HEK293T (cell line): ENCODE data around the gene RNF114.

Experiments used
- ARNT ChIP-seq: fragments of 450-650 bp; IDR thresholded peaks from 2 replicates; pipeline ENCODE4 v1.6.1; 2017; ENCODE audit warnings: mild to moderate bottlenecking
- BHLHE40 ChIP-seq: fragments of 450-650 bp; IDR thresholded peaks from 2 replicates; pipeline ENCODE4 v1.6.1; 2016; ENCODE audit warnings: mild to moderate bottlenecking, moderate library complexity, borderline replicate concordance
- CTBP1 ChIP-seq: fragments of 450-650 bp; IDR thresholded peaks from 2 replicates; pipeline ENCODE4 v1.6.1; 2016; ENCODE audit warnings: borderline replicate concordance
- ELF4 ChIP-seq: fragments of 450-650 bp; IDR thresholded peaks from 2 replicates; pipeline ENCODE4 v1.6.1; 2017; ENCODE audit warnings: antibody characterized with exemption
- FOXK2 ChIP-seq: fragments of 450-650 bp; IDR thresholded peaks from 2 replicates; pipeline ENCODE4 v1.6.1; 2016; ENCODE audit warnings: mild to moderate bottlenecking
- FOXM1 ChIP-seq: fragments of 450-650 bp; IDR thresholded peaks from 2 replicates; pipeline ENCODE4 v1.6.1; 2017; ENCODE audit warnings: mild to moderate bottlenecking, borderline replicate concordance
- L3MBTL2 ChIP-seq: fragments of 450-650 bp; conservative IDR thresholded peaks from 2 replicates; pipeline ENCODE4 v1.6.1; 2016; ENCODE audit warnings: mild to moderate bottlenecking
- LEF1 ChIP-seq: fragments of 450-650 bp; IDR thresholded peaks from 2 replicates; pipeline ENCODE4 v1.6.1; 2017; ENCODE audit warnings: mild to moderate bottlenecking, borderline replicate concordance
- NFRKB ChIP-seq: fragments of 450-650 bp; IDR thresholded peaks from 2 replicates; pipeline ENCODE4 v1.6.1; 2016; ENCODE audit warnings: mild to moderate bottlenecking, moderate library complexity
- SP1 ChIP-seq: fragments of 450-650 bp; IDR thresholded peaks from 2 replicates; pipeline ENCODE4 v1.6.1; 2017
- ZNF384 ChIP-seq: fragments of 450-650 bp; IDR thresholded peaks from 2 replicates; pipeline ENCODE4 v1.6.1; 2016

GRCh38 chr20:49887251-49888211 is 48.7 kb upstream of the RNF114 start:
- no peak for TF ChIP-seq ELF4
- no peak for TF ChIP-seq FOXM1
- no peak for TF ChIP-seq LEF1
- no peak for TF ChIP-seq NFRKB
- TF ChIP-seq FOXK2: no peak
- TF ChIP-seq SP1: no peak
- TF ChIP-seq ZNF384: no peak
- no peak for TF ChIP-seq CTBP1
- TF ChIP-seq ARNT: no peak
- TF ChIP-seq L3MBTL2: no peak
- no peak for TF ChIP-seq BHLHE40
